Esophagus squamous epithelium (tissue), 4 donors: ENCODE results near the gene TRMT6.

Source experiments
- CTCF ChIP-seq, 6 experiments: fragments of 450-650 bp in 4 of 6; fragments of 200-600 bp in 2 of 6; sonication (generic) in 2 of 6; IDR thresholded peaks; one replicate each; pipeline ENCODE4 v1.5.1; 2016 to 2019; ENCODE audit warnings: antibody characterized with exemption in 6 of 6, mild to moderate bottlenecking in 4 of 6, moderate library complexity in 4 of 6
- POLR2A ChIP-seq, 4 donors: fragments of 450-650 bp; IDR thresholded peaks; one replicate each; pipeline ENCODE4 v1.6.1; 2017; ENCODE audit warnings: antibody characterized with exemption in 4 of 4, mild to moderate bottlenecking in 4 of 4, moderate library complexity in 3 of 4

DNA sequence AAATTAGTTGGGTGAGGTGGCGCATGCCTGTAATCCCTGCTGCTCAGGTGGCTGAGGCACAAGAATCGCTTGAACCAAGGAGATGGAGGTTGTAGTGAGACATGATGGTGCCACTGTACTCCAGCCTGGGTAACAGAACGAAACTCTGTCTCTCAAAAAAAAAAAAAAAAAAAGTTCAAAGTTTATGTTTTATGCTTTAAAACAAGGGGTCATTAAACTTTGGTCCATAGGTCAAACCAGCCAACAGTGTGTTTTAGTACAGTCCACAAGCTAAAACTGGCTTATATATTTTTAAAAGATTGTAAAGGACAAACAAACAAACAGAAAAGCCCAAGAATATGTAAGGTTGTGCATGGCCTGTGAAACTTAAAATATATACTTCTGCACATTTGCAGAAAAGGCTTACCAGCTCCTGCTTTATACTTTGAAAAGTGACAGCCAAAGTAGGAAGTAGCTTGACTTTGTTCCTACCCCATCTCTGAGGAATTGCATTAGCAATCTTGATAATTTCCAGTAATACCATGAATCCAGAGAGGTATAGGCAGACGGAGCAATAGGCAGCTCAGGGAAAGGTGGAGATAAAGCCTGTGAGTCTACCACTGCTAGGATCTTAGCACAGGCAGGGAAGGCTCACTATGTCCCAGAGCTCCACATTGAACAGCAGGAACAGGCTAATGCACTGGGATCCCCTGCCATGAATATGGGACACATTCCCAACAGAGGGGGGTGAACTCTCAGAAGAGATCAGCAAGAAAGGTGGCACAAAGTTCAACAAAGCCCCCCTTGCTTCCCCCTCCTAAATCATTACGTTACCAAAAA is 30.6 kb upstream of the TRMT6 start:
- no peak for TF ChIP-seq POLR2A (IDR thresholded peaks at IDR 0.05)
- no peak for TF ChIP-seq CTCF (IDR thresholded peaks at IDR 0.05)
